SK-N-SH (cell line): ENCODE measurements around the gene XXYLT1. TPM values are rescaled to one million over a fixed set of nuclear protein-coding genes. Genes with fewer than 3 reads are reported as not detected.

ENCODE experiments used
- CTCF ChIA-PET: fragments of 300-600, 350-600 bp; formaldehyde crosslinking; extraction: SDS; loops from one replicate; lab custom pipeline; 2021; lab: Yijun Ruan, JAX
- POLR2A ChIA-PET: fragments of 350-600 bp; sonication (Branson Sonifier 250); formaldehyde crosslinking; extraction: SDS; loops from one replicate; lab custom pipeline; 2020; ENCODE audit warnings: antibody characterized with exemption, inconsistent platforms; lab: Yijun Ruan, JAX
- DNase-seq: peaks from one replicate; pipeline ENCODE4 v3.0.0; 2012
- H2AFZ ChIP-seq: fragments of 200-600 bp; sonication (generic); 2 replicates; pipeline ENCODE4 v1.8.1; 2016; ENCODE audit warnings: antibody characterized with exemption, mild to moderate bottlenecking, low read depth
- H3F3A ChIP-seq: fragments of 200-600 bp; sonication (generic); replicated peaks from 2 replicates; pipeline ENCODE3; 2016; ENCODE audit warnings: antibody characterized with exemption, mild to moderate bottlenecking; ENCODE audit not compliant: insufficient read depth
- H3K27ac ChIP-seq, 2 experiments: fragments of 200-500 bp in 1 of 2; fragments of 200-600 bp in 1 of 2; sonication (Bioruptor generic) in 1 of 2; sonication (generic), shearing (Covaris generic) in 1 of 2; 2 replicates each; pipeline versions ENCODE4 v1.5.1 to v1.6.1; 2014 to 2016; ENCODE audit warnings: low read depth in 2 of 2, inconsistent platforms in 1 of 2, low read length in 1 of 2, mild to moderate bottlenecking in 1 of 2, mixed read lengths in 1 of 2
- H3K27me3 ChIP-seq: fragments of 200-600 bp; sonication (generic), shearing (Covaris generic); 2 replicates; pipeline ENCODE4 v1.6.1; 2016; ENCODE audit warnings: mixed run types; ENCODE audit not compliant: insufficient read depth
- H3K36me3 ChIP-seq, 2 experiments: fragments of 200-500 bp in 1 of 2; fragments of 200-600 bp in 1 of 2; sonication (Bioruptor generic) in 1 of 2; sonication (generic) in 1 of 2; replicated peaks in 1 of 2; 2 replicates each; pipeline versions ENCODE3 to v1.5.1; 2014 to 2016; ENCODE audit warnings: low read length in 1 of 2, mild to moderate bottlenecking in 1 of 2; ENCODE audit not compliant: insufficient read depth in 2 of 2, control insufficient read depth in 1 of 2
- H3K4me1 ChIP-seq, 2 experiments: fragments of 200-500 bp in 1 of 2; fragments of 200-600 bp in 1 of 2; sonication (Bioruptor generic) in 1 of 2; sonication (generic), shearing (Covaris generic) in 1 of 2; 2 replicates each; pipeline versions ENCODE4 v1.5.1 to v1.6.1; 2014 to 2016; ENCODE audit warnings: low read depth in 1 of 2, low read length in 1 of 2, mixed run types in 1 of 2; ENCODE audit not compliant: insufficient read depth in 2 of 2, control insufficient read depth in 1 of 2
- H3K4me2 ChIP-seq: fragments of 200-600 bp; sonication (generic), shearing (Covaris generic); 2 replicates; pipeline ENCODE4 v1.6.1; 2017; ENCODE audit warnings: mixed run types
- H3K4me3 ChIP-seq, 2 experiments: fragments of 200-500 bp in 1 of 2; fragments of 200-600 bp in 1 of 2; sonication (Bioruptor generic) in 1 of 2; sonication (generic), shearing (Covaris generic) in 1 of 2; 2 replicates each; pipeline versions ENCODE4 v1.5.1 to v1.8.1; 2014 to 2016; ENCODE audit warnings: low read depth in 2 of 2, inconsistent platforms in 1 of 2, low read length in 1 of 2, mild to moderate bottlenecking in 1 of 2, mixed read lengths in 1 of 2, moderate library complexity in 1 of 2
- H3K79me2 ChIP-seq: fragments of 200-600 bp; sonication (generic); 2 replicates; pipeline ENCODE4 v1.8.1; 2017; ENCODE audit warnings: mild to moderate bottlenecking; ENCODE audit not compliant: insufficient read depth
- H3K9ac ChIP-seq: fragments of 200-600 bp; sonication (generic); 2 replicates; pipeline ENCODE4 v1.6.1; 2017; ENCODE audit warnings: mixed run types
- H3K9me2 ChIP-seq: fragments of 200-600 bp; sonication (generic); 2 replicates; pipeline ENCODE4 v1.6.1; 2017; ENCODE audit warnings: mixed run types
- H3K9me3 ChIP-seq: fragments of 200-600 bp; sonication (generic); 2 replicates; pipeline ENCODE4 v1.6.1; 2017; ENCODE audit warnings: mixed run types, mild to moderate bottlenecking, moderate library complexity
- H4K20me1 ChIP-seq: fragments of 200-600 bp; sonication (generic); 2 replicates; pipeline ENCODE4 v1.6.1; 2017; ENCODE audit warnings: mild to moderate bottlenecking, mixed run types; ENCODE audit not compliant: insufficient read depth
- CHD2 ChIP-seq: fragments of 150-350 bp; IDR thresholded peaks from 2 replicates; pipeline ENCODE4 v1.6.1; 2018; ENCODE audit warnings: low read length; ENCODE audit not compliant: partially characterized antibody
- FOXM1 ChIP-seq: IDR thresholded peaks from 2 replicates; pipeline ENCODE4 v1.4.0; 2012; ENCODE audit warnings: low read depth, mild to moderate bottlenecking
- JUND ChIP-seq: IDR thresholded peaks from 2 replicates; pipeline ENCODE4 v1.4.0; 2012
- MEF2A ChIP-seq: IDR thresholded peaks from 2 replicates; pipeline ENCODE4 v1.4.0; 2012; ENCODE audit warnings: low read depth, borderline replicate concordance
- MXI1 ChIP-seq: IDR thresholded peaks from 2 replicates; pipeline ENCODE4 v1.6.1; 2012; ENCODE audit warnings: mild to moderate bottlenecking, low read depth, low read length, improper control_type of control experiment
- NRF1 ChIP-seq: IDR thresholded peaks from 2 replicates; pipeline ENCODE4 v1.6.1; 2012; ENCODE audit warnings: low read depth, mild to moderate bottlenecking, low read length
- POLR2AphosphoS5 ChIP-seq: IDR thresholded peaks from 2 replicates; pipeline ENCODE4 v1.6.1; 2012; ENCODE audit warnings: low read depth, low read length
- RFX5 ChIP-seq: IDR thresholded peaks from 2 replicates; pipeline ENCODE4 v1.6.1; 2012; ENCODE audit warnings: mild to moderate bottlenecking, improper control_type of control experiment, low read length
- RXRA ChIP-seq: IDR thresholded peaks from 2 replicates; pipeline ENCODE4 v1.4.0; 2012; ENCODE audit warnings: low read depth, mild to moderate bottlenecking, borderline replicate concordance
- SIN3A ChIP-seq: IDR thresholded peaks from 2 replicates; pipeline ENCODE4 v1.6.1; 2012; ENCODE audit warnings: low read depth, mild to moderate bottlenecking, low read length, moderate library complexity, borderline replicate concordance
- SMC3 ChIP-seq: IDR thresholded peaks from 2 replicates; pipeline ENCODE4 v1.6.1; 2012; ENCODE audit warnings: low read depth, low read length, improper control_type of control experiment
- TAF1 ChIP-seq: IDR thresholded peaks from 2 replicates; pipeline ENCODE4 v1.6.1; 2012; ENCODE audit warnings: low read depth, mild to moderate bottlenecking, low read length, moderate library complexity, borderline replicate concordance
- TCF12 ChIP-seq: IDR thresholded peaks from 2 replicates; pipeline ENCODE4 v1.4.0; 2012
- YY1 ChIP-seq: IDR thresholded peaks from 2 replicates; pipeline ENCODE4 v1.4.0; 2012; ENCODE audit warnings: low read depth, mild to moderate bottlenecking
- WGBS: methylation state at CpG from one replicate; pipeline ENCODE4 v1.1.6; 2017; ENCODE audit warnings: low lambda C conversion rate; 5-methylcytosine and 5-hydroxymethylcytosine counted together
- polyA plus RNA-seq, 3 experiments: library from polyadenylated mRNA; depleted of rRNA; stranded (reverse); fragments of >200 nt; gene quantifications; 2 replicates each; pipeline ENCODE4 v1.2.3, GENCODE V29; 2012
- TF ChIP-seq, protein P1 (sequence below): fragments of 200-600 bp; sonication (generic); IDR thresholded peaks from 2 replicates; pipeline ENCODE4 v1.6.1; 2017; ENCODE audit warnings: antibody characterized with exemption, mild to moderate bottlenecking, moderate library complexity
- TF ChIP-seq, protein P2 (sequence below): IDR thresholded peaks from 2 replicates; pipeline ENCODE4 v1.4.0; 2012; ENCODE audit warnings: low read depth
- TF ChIP-seq, protein P3 (sequence below): IDR thresholded peaks from 2 replicates; pipeline ENCODE4; 2012

XXYLT1 gene, protein sequence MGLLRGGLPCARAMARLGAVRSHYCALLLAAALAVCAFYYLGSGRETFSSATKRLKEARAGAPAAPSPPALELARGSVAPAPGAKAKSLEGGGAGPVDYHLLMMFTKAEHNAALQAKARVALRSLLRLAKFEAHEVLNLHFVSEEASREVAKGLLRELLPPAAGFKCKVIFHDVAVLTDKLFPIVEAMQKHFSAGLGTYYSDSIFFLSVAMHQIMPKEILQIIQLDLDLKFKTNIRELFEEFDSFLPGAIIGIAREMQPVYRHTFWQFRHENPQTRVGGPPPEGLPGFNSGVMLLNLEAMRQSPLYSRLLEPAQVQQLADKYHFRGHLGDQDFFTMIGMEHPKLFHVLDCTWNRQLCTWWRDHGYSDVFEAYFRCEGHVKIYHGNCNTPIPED
- polyA plus RNA-seq (2012; rRNA removed) = 22.1 and 22.6 TPM in 2 replicates
- 16.8 and 22.2 TPM in 2 replicates for polyA plus RNA-seq (2012; cell fraction: cytosol; rRNA removed)
- polyA plus RNA-seq (2012; cell fraction: nucleus; rRNA removed) = 18.7 and 23.2 TPM in 2 replicates

DNA sequence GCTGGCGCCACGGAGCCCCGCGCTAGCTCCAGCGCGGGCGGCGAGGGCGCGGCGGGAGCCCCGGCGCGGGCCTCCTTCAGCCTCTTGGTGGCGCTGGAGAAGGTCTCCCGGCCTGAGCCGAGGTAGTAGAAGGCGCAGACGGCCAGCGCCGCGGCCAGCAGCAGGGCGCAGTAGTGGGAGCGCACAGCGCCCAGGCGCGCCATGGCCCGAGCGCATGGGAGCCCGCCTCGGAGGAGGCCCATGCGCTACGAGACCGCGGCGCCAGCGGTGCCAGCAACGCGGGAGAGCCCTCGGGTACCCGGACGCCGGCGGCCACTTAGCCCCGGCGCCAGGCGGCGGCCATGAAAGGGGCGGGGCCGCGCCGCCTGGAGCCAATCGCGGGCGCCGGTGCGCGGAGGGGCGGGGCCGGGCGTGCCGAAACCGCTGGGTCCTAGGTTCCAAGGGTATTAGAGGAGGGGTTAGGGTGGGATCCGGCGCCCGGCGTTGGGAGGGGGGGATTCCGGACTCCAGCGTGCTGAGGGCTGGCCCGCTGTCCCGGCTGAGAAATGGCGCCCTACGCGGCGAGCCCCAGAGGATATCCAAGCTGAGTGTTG is at the start of gene XXYLT1:
Gene XXYLT1 (minus strand): TSS at position 343 of the 593 bp plus-strand sequence. CDS start 101 bp downstream, at position 242.
- peak within 1 kb of the TSS; percentile 73 for H3K9ac ChIP-seq
- H3K9me3 ChIP-seq = no peaks in the 10 kb centered on the region
- ChIA-PET POLR2A (interaction anchor here (0.7 to 2.9 kb wide), 9 partner anchors 10 to 604 kb away, joined by 3 to 10 read pairs (median 5); partner anchors contain the start of genes ACAP2, LSG1 and PPP1R2), CTCF (interaction anchor here (0.6 to 5.9 kb wide), 91 partner anchors 8 to 1437 kb away, joined by 3 to 216 read pairs (median 4); partner anchors contain the start of genes ACAP2, FAM43A, LSG1 and PPP1R2)
- peak within 1 kb of the TSS; percentile 84 to 86 for H3K4me3 ChIP-seq
- H3K79me2 ChIP-seq = peaks cover 32% of the 10 kb centered on the region
- peaks cover 0 to 22% of the 10 kb centered on the region in 2 experiments; a peak in 2 of 4 replicates for H3K4me1 ChIP-seq
- no peaks in the 10 kb centered on the region for H3K27me3 ChIP-seq
- peaks cover 6% of the 10 kb centered on the region; the same call in 1 of the 2 replicates for H4K20me1 ChIP-seq
- TF ChIP-seq FOXM1 (0 out of 2 replicates have a peak, but pooled peaks have one; percentile 4), NRF1 (peak; percentile 28; the same call in 1 of the 2 replicates), YY1 (peak; percentile 90), TAF1 (peak; percentile 39; the same call in 1 of the 2 replicates), POLR2AphosphoS5 (peak; percentile 60), MEF2A (no peak)
- TF ChIP-seq, protein P1, sequence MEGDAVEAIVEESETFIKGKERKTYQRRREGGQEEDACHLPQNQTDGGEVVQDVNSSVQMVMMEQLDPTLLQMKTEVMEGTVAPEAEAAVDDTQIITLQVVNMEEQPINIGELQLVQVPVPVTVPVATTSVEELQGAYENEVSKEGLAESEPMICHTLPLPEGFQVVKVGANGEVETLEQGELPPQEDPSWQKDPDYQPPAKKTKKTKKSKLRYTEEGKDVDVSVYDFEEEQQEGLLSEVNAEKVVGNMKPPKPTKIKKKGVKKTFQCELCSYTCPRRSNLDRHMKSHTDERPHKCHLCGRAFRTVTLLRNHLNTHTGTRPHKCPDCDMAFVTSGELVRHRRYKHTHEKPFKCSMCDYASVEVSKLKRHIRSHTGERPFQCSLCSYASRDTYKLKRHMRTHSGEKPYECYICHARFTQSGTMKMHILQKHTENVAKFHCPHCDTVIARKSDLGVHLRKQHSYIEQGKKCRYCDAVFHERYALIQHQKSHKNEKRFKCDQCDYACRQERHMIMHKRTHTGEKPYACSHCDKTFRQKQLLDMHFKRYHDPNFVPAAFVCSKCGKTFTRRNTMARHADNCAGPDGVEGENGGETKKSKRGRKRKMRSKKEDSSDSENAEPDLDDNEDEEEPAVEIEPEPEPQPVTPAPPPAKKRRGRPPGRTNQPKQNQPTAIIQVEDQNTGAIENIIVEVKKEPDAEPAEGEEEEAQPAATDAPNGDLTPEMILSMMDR = peak; percentile 60
- TF ChIP-seq, protein P2, sequence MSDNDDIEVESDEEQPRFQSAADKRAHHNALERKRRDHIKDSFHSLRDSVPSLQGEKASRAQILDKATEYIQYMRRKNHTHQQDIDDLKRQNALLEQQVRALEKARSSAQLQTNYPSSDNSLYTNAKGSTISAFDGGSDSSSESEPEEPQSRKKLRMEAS = no peak; the same call in none of the 2 replicates
- TF ChIP-seq, all 33 proteins: peak for 6
- Histone ChIP-seq H2AFZ (peak within 1 kb of the TSS; percentile 96), H3K9me2 (no peaks in the 10 kb centered on the region), H3K4me2 (peak within 1 kb of the TSS; percentile 99), H3F3A (peaks cover 10% of the 10 kb centered on the region), H3K27ac (peak within 1 kb of the TSS; percentile 82 to 94), H3K36me3 (peaks cover 6 to 13% of the 10 kb centered on the region in 2 experiments)
- 0% methylated on average over 8 of the region's 75 CpGs for WGBS
- peak; percentile 96 for DNase-seq

DNA sequence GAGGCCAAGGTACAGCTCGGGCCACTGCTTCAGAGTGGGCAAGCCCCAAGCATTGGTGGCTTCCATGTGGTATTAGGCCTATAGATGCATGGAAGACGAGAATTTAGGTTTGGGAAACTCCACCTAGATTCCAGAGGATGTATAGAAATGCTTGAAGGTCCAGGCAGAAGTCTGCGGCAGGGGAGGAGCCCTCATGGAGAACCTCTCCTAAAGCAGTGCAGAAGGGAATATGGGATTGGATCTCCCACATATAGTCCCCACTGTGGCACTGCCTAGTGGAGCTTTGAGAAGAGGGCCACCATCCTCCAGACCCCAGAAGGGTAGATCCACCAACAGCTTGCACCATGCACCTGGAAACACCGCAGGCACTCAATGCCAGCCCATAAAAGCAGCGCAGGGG is 48.1 kb upstream of the XXYLT1 start:
- TF ChIP-seq RFX5 (no peak), SMC3 (no peak), TAF1 (no peak), JUND (no peak), SIN3A (no peak), TCF12 (no peak), FOXM1 (no peak), MXI1 (no peak), RXRA (no peak), CHD2 (no peak)
- TF ChIP-seq, protein P1 = no peak
- TF ChIP-seq, protein P3, sequence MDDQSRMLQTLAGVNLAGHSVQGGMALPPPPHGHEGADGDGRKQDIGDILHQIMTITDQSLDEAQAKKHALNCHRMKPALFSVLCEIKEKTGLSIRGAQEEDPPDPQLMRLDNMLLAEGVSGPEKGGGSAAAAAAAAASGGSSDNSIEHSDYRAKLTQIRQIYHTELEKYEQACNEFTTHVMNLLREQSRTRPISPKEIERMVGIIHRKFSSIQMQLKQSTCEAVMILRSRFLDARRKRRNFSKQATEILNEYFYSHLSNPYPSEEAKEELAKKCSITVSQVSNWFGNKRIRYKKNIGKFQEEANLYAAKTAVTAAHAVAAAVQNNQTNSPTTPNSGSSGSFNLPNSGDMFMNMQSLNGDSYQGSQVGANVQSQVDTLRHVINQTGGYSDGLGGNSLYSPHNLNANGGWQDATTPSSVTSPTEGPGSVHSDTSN = no peak
- H3K27ac ChIP-seq = no peak overlapping the region
- no peaks in the 10 kb centered on the region for H3K9me3 ChIP-seq
- POLR2A ChIA-PET = no interaction called here
- peaks cover 13 to 52% of the 10 kb centered on the region in 2 experiments for H3K36me3 ChIP-seq
- H3K9ac ChIP-seq = no peak overlapping the region
- H4K20me1 ChIP-seq = no peaks in the 10 kb centered on the region
- WGBS = 78% methylated on average over 4 of the region's 5 CpGs
- no peaks in the 10 kb centered on the region for H3K79me2 ChIP-seq
- H2AFZ ChIP-seq = no peak overlapping the region
- H3K4me2 ChIP-seq = no peak overlapping the region
- CTCF ChIA-PET = no interaction called here
- no peaks in the 10 kb centered on the region for H3F3A ChIP-seq
- no peaks in the 10 kb centered on the region for H3K4me1 ChIP-seq
- no peak overlapping the region; a peak in 1 of 4 replicates for H3K4me3 ChIP-seq
- DNase-seq = no peak
- H3K27me3 ChIP-seq = no peaks in the 10 kb centered on the region
- no peaks in the 10 kb centered on the region for H3K9me2 ChIP-seq
